Measurements from ENCODE around the gene NTNG2.

The NTNG2 gene

GRCh38 chr9:132147331-132147730 lies 14.5 kb upstream of the NTNG2 start:
- Histone ChIP-seq H3K27me3 (replicated peaks; ENCODE audit: control insufficient read depth, insufficient read depth, low read length) (no peaks in the 10 kb centered on the region; the same call in 1 of the 2 replicates), H3K4me3 (replicated peaks; ENCODE audit: low read depth, low read length) (no peak overlapping the region), H3K36me3 (ENCODE audit: control insufficient read depth, insufficient read depth, low read length) (no peaks in the 10 kb centered on the region)
- no peak for TF ChIP-seq CTCF (IDR thresholded peaks at IDR 0.05; ENCODE audit: insufficient read depth, low read length, poor library complexity, severe bottlenecking)
- DNase-seq (ENCODE audit: extremely low read depth, insufficient read length): no peak

GRCh38 chr9:132147839-132148238 lies 14.0 kb upstream of the NTNG2 start:
- H3K27me3 ChIP-seq (replicated peaks; ENCODE audit: control insufficient read depth, insufficient read depth, low read length): no peaks in the 10 kb centered on the region; the same call in 1 of the 2 replicates
- H3K4me3 ChIP-seq (replicated peaks; ENCODE audit: low read depth, low read length): no peak overlapping the region
- DNase-seq (ENCODE audit: extremely low read depth, insufficient read length): no peak
- TF ChIP-seq CTCF (IDR thresholded peaks at IDR 0.05; ENCODE audit: insufficient read depth, low read length, poor library complexity, severe bottlenecking): no peak
- H3K36me3 ChIP-seq (ENCODE audit: control insufficient read depth, insufficient read depth, low read length): no peaks in the 10 kb centered on the region

GRCh38 chr9:132150256-132150655 lies 11.6 kb upstream of the NTNG2 start:
- Histone ChIP-seq H3K4me3 (replicated peaks; ENCODE audit: low read depth, low read length) (no peak overlapping the region), H3K36me3 (ENCODE audit: control insufficient read depth, insufficient read depth, low read length) (no peaks in the 10 kb centered on the region), H3K27me3 (replicated peaks; ENCODE audit: control insufficient read depth, insufficient read depth, low read length) (no peaks in the 10 kb centered on the region; the same call in none of the 2 replicates)
- no peak for TF ChIP-seq CTCF (IDR thresholded peaks at IDR 0.05; ENCODE audit: insufficient read depth, low read length, poor library complexity, severe bottlenecking)
- DNase-seq (ENCODE audit: extremely low read depth, insufficient read length): no peak

- Histone ChIP-seq H3K27me3 (replicated peaks; ENCODE audit: control insufficient read depth, insufficient read depth, low read length) (no peaks in the 10 kb centered on the region; the same call in none of the 2 replicates), H3K36me3 (ENCODE audit: control insufficient read depth, insufficient read depth, low read length) (no peaks in the 10 kb centered on the region), H3K4me3 (replicated peaks; ENCODE audit: low read depth, low read length) (no peak overlapping the region)
- no peak for DNase-seq (ENCODE audit: extremely low read depth, insufficient read length)
- no peak for TF ChIP-seq CTCF (IDR thresholded peaks at IDR 0.05; ENCODE audit: insufficient read depth, low read length, poor library complexity, severe bottlenecking)
These were observed 10.7 kb upstream of the NTNG2 start for GRCh38 chr9:132151118-132151517.

GRCh38 chr9:132152231-132152630 lies 9.6 kb upstream of the NTNG2 start:
- H3K27me3 ChIP-seq (replicated peaks; ENCODE audit: control insufficient read depth, insufficient read depth, low read length): no peaks in the 10 kb centered on the region; the same call in none of the 2 replicates

More at GRCh38 chr9:132152231-132152630, 9.6 kb upstream of the NTNG2 start:
- no peak for DNase-seq (ENCODE audit: extremely low read depth, insufficient read length)
- Histone ChIP-seq H3K4me3 (replicated peaks; ENCODE audit: low read depth, low read length) (no peak overlapping the region), H3K36me3 (ENCODE audit: control insufficient read depth, insufficient read depth, low read length) (no peaks in the 10 kb centered on the region)
- TF ChIP-seq CTCF (IDR thresholded peaks at IDR 0.05; ENCODE audit: insufficient read depth, low read length, poor library complexity, severe bottlenecking): no peak

All from GM06990 (cell line).